ENCODE measurements around the gene NEU2. TPM values are rescaled to one million over a fixed set of nuclear protein-coding genes. Genes with fewer than 3 reads are reported as not detected.

Gene NEU2
- total RNA-seq, 1 donor = not detected

- no peak overlapping the region for H3K4me3 ChIP-seq (ENCODE audit: low read depth, low read length)
- no peak for DNase-seq (ENCODE audit: low read depth)
- TF ChIP-seq CTCF (IDR thresholded peaks at IDR 0.05; ENCODE audit: insufficient read depth, low read depth, low read length) = no peak
These were observed 28.6 kb upstream of the NEU2 start for GRCh38 chr2:233003658-233004555.

GRCh38 chr2:233005096-233005495 lies 27.4 kb upstream of the NEU2 start:
- no peak overlapping the region for H3K4me3 ChIP-seq (ENCODE audit: low read depth, low read length)
- no peak for DNase-seq (ENCODE audit: low read depth)
- TF ChIP-seq CTCF (IDR thresholded peaks at IDR 0.05; ENCODE audit: insufficient read depth, low read depth, low read length) = no peak

GRCh38 chr2:233006648-233007047 lies 25.8 kb upstream of the NEU2 start:
- no peak for DNase-seq (ENCODE audit: low read depth)
- TF ChIP-seq CTCF (IDR thresholded peaks at IDR 0.05; ENCODE audit: insufficient read depth, low read depth, low read length) = no peak
- H3K4me3 ChIP-seq (ENCODE audit: low read depth, low read length) = no peak overlapping the region

GRCh38 chr2:233007270-233007669 lies 25.2 kb upstream of the NEU2 start:
- no peak overlapping the region for H3K4me3 ChIP-seq (ENCODE audit: low read depth, low read length)
- DNase-seq (ENCODE audit: low read depth) = no peak
- no peak for TF ChIP-seq CTCF (IDR thresholded peaks at IDR 0.05; ENCODE audit: insufficient read depth, low read depth, low read length)

GRCh38 chr2:233007739-233008138 lies 24.7 kb upstream of the NEU2 start:
- no peak for TF ChIP-seq CTCF (IDR thresholded peaks at IDR 0.05; ENCODE audit: insufficient read depth, low read depth, low read length)
- no peak overlapping the region for H3K4me3 ChIP-seq (ENCODE audit: low read depth, low read length)
- no peak for DNase-seq (ENCODE audit: low read depth)

GRCh38 chr2:233009661-233010060 lies 22.8 kb upstream of the NEU2 start:
- no peak for TF ChIP-seq CTCF (IDR thresholded peaks at IDR 0.05; ENCODE audit: insufficient read depth, low read depth, low read length)
- no peak for DNase-seq (ENCODE audit: low read depth)
- H3K4me3 ChIP-seq (ENCODE audit: low read depth, low read length) = no peak overlapping the region

Measured in fibroblast of villous mesenchyme (primary cell).